Hypothalamus (tissue), 51 donors: ENCODE data around the gene KLK4.

ENCODE experiments used
- DNase-seq, 51 donors: peaks; one replicate each; lab custom pipeline; 2025; lab: John Stamatoyannopoulos, UW

Gene KLK4

GRCh38 chr19:50911206-50912101 is at the start of gene KLK4:
TSS of gene KLK4 (minus strand) at chr19:50911395. CDS start at chr19:50910738, 657 bp downstream.
- no peak for DNase-seq

- no peak for DNase-seq
Measured at GRCh38 chr19:50959731-50960500, 48.7 kb upstream of the KLK4 start.

GRCh38 chr19:50957587-50957986 is 46.4 kb upstream of the KLK4 start:
- DNase-seq: no peak

GRCh38 chr19:50952910-50953309 is 41.7 kb upstream of the KLK4 start, which contains the start of gene KLK5:
TSS of gene KLK5 (minus strand) at chr19:50953038. CDS start at chr19:50952657, 381 bp downstream.
- no peak for DNase-seq

- DNase-seq: no peak
Measured at GRCh38 chr19:50949861-50950260, 38.7 kb upstream of the KLK4 start.

GRCh38 chr19:50947123-50947522 is 35.9 kb upstream of the KLK4 start:
- DNase-seq: no peak

- DNase-seq: no peak
Measured at GRCh38 chr19:50944795-50945194, 33.6 kb upstream of the KLK4 start.

- DNase-seq: no peak
Measured at GRCh38 chr19:50943074-50943828, 32.1 kb upstream of the KLK4 start.

- no peak for DNase-seq
Measured at GRCh38 chr19:50939596-50939995, 28.4 kb upstream of the KLK4 start.

- no peak for DNase-seq
Measured at GRCh38 chr19:50933640-50934039, 22.4 kb upstream of the KLK4 start.

GRCh38 chr19:50932690-50933083 is 21.5 kb upstream of the KLK4 start:
- DNase-seq: no peak

- DNase-seq: no peak
Measured at GRCh38 chr19:50932018-50932689, 21.0 kb upstream of the KLK4 start.

- no peak for DNase-seq
Measured at GRCh38 chr19:50931023-50931422, 19.8 kb upstream of the KLK4 start.

GRCh38 chr19:50928831-50929230 is 17.6 kb upstream of the KLK4 start:
- no peak for DNase-seq

- no peak for DNase-seq
Measured at GRCh38 chr19:50926144-50926543, 14.9 kb upstream of the KLK4 start.

- no peak for DNase-seq
Measured at GRCh38 chr19:50925734-50926133, 14.5 kb upstream of the KLK4 start.

- DNase-seq: no peak
Measured at GRCh38 chr19:50924586-50924985, 13.4 kb upstream of the KLK4 start.

- DNase-seq: peak in 45 of 51 donors; percentile 3 to 81 (median 41)
Measured at GRCh38 chr19:50922317-50922853, 11.2 kb upstream of the KLK4 start.

- no peak for DNase-seq
Measured at GRCh38 chr19:50921426-50922316, 10.5 kb upstream of the KLK4 start.
